22Rv1 (cell line): ENCODE measurements around the gene XAF1.

Source experiments
- CTCF ChIP-seq: fragments of 450-650 bp; IDR thresholded peaks from 2 replicates; pipeline ENCODE4 v1.5.1; 2017; ENCODE audit warnings: mild to moderate bottlenecking
- ZFX ChIP-seq: fragments of 450-650 bp; IDR thresholded peaks from 2 replicates; pipeline ENCODE4 v1.6.1; 2017; ENCODE audit warnings: antibody characterized with exemption, borderline replicate concordance

GRCh38 chr17:6711081-6711674 lies 44.7 kb upstream of the XAF1 start:
- TF ChIP-seq CTCF (no peak), ZFX (no peak)
